Kidney (tissue), 14 donors: ENCODE measurements around the gene CHAMP1. TPM values are rescaled to one million over a fixed set of nuclear protein-coding genes. Genes with fewer than 3 reads are reported as not detected.

ENCODE experiments used
- DNase-seq, 5 donors: peaks; one replicate each; pipeline ENCODE4 v3.0.0-alpha.2; 2013 to 2020
- FAIRE-seq: peaks from 2 replicates; lab custom pipeline; 2012; peaks lifted over from hg19 to GRCh38; lab: Jason Lieb, UNC
- H3K27ac ChIP-seq, 2 donors: one replicate each; pipeline ENCODE4 v1.7.0; 2013; ENCODE audit warnings: low read depth in 2 of 2, low read length in 2 of 2, inconsistent platforms in 1 of 2
- H3K27me3 ChIP-seq: one replicate; pipeline ENCODE4 v1.7.1; 2013; ENCODE audit warnings: low read length, inconsistent platforms; ENCODE audit not compliant: control insufficient read depth, insufficient read depth
- H3K36me3 ChIP-seq, 3 donors: one replicate each; pipeline versions ENCODE4 v1.7.0 to v1.7.1; 2013; ENCODE audit warnings: low read length in 3 of 3, control low read depth in 1 of 3, inconsistent platforms in 1 of 3; ENCODE audit not compliant: insufficient read depth in 3 of 3, control insufficient read depth in 2 of 3
- H3K4me1 ChIP-seq, 3 donors: one replicate each; pipeline versions ENCODE4 v1.7.0 to v1.7.1; 2013; ENCODE audit warnings: low read length in 3 of 3, inconsistent platforms in 1 of 3, low read depth in 1 of 3; ENCODE audit not compliant: control insufficient read depth in 2 of 3, insufficient read depth in 2 of 3
- H3K4me3 ChIP-seq, 3 donors: one replicate each; pipeline versions ENCODE4 v1.7.0 to v1.8.1; 2013; ENCODE audit warnings: low read length in 3 of 3, control low read depth in 1 of 3, inconsistent platforms in 1 of 3
- H3K9ac ChIP-seq, 3 donors: one replicate each; pipeline versions ENCODE4 v1.7.0 to v1.7.1; 2013; ENCODE audit warnings: low read length in 3 of 3, control low read depth in 1 of 3, inconsistent platforms in 1 of 3
- H3K9me3 ChIP-seq, 3 donors: one replicate each; pipeline versions ENCODE4 v1.7.0 to v1.7.1; 2013; ENCODE audit warnings: low read length in 3 of 3, control low read depth in 1 of 3, inconsistent platforms in 1 of 3; ENCODE audit not compliant: control insufficient read depth in 2 of 3, insufficient read depth in 1 of 3
- CTCF ChIP-seq: IDR thresholded peaks from 3 replicates; pipeline ENCODE4 v1.5.1; 2012; ENCODE audit warnings: mild to moderate bottlenecking, moderate library complexity, borderline replicate concordance; ENCODE audit not compliant: insufficient read depth; ENCODE audit errors: extremely low read depth
- intact Hi-C: fragments of 100-400 bp; cut with DNase I; formaldehyde crosslinking; loops from one replicate; pipeline ENCODE4 v1.11.1; 2022
- polyA plus RNA-seq: library from polyadenylated mRNA; stranded (reverse); fragments of 350-450 nt; fragmentation: Illumina TruSeq; extraction: RNeasy Lipid Tissue Mini Kit (QIAGEN cat#74804); gene quantifications from one replicate; pipeline ENCODE4 v1.2.3, GENCODE V29; 2014; ENCODE audit warnings: low read depth, low replicate concordance; ENCODE audit not compliant: insufficient read depth
- total RNA-seq: library from RNA; stranded (reverse); fragmentation: NEBNext Ultra II Directional; extraction: Animal tissue kit (Norgen Biotek cat#: 25700); gene quantifications from one replicate; pipeline ENCODE4 v1.2.1, GENCODE V29; 2021
- donor health status: control.
- donor health status: control.
- donor health status: control.
- donor health status: control.
- donor health status: control.
- donor health status: DM: yes; HTN: yes; CAD: no.
- donor health status: Normal renal cell carcinoma (clear cell type).

The CHAMP1 gene
- total and polyA plus RNA-seq, 2 donors from 2014 or later: 5.8 to 23.3 TPM

GRCh38 chr13:114266241-114266640 lies 48.1 kb upstream of the CHAMP1 start:
- Histone ChIP-seq H3K27me3 (no peaks in the 10 kb centered on the region), H3K9me3 (no peaks in the 10 kb centered on the region), H3K36me3 (peaks cover 13 to 52% (median 32%) of the 10 kb centered on the region in 3 donors), H3K9ac (no peak overlapping the region), H3K4me3 (no peak overlapping the region), H3K27ac (no peak overlapping the region), H3K4me1 (no peaks in the 10 kb centered on the region)
- no peak for DNase-seq
- intact Hi-C loops: no loop called here
- no peak for TF ChIP-seq CTCF
- no peak for FAIRE-seq

- intact Hi-C loops: no loop called here
- Histone ChIP-seq H3K36me3 (peaks cover 8 to 48% (median 33%) of the 10 kb centered on the region in 3 donors), H3K4me1 (no peaks in the 10 kb centered on the region), H3K4me3 (no peak overlapping the region), H3K27me3 (no peaks in the 10 kb centered on the region), H3K9me3 (no peaks in the 10 kb centered on the region), H3K9ac (no peak overlapping the region), H3K27ac (no peak overlapping the region)
- FAIRE-seq (no peak), DNase-seq (no peak)
- TF ChIP-seq CTCF: no peak
These were observed 45.7 kb upstream of the CHAMP1 start for GRCh38 chr13:114268344-114269280.

GRCh38 chr13:114269281-114269770 lies 45.0 kb upstream of the CHAMP1 start:
- DNase-seq (no peak), FAIRE-seq (no peak)
- no peaks in the 10 kb centered on the region for H3K4me1 ChIP-seq
- no peak overlapping the region for H3K4me3 ChIP-seq
- TF ChIP-seq CTCF: no peak
- H3K27ac ChIP-seq: no peak overlapping the region
- no peak overlapping the region for H3K9ac ChIP-seq
- intact Hi-C loops: no loop called here
- peaks cover 6 to 45% (median 31%) of the 10 kb centered on the region in 3 donors for H3K36me3 ChIP-seq
- no peaks in the 10 kb centered on the region for H3K27me3 ChIP-seq
- H3K9me3 ChIP-seq: no peaks in the 10 kb centered on the region
